Right renal pelvis (tissue), 4 donors: ENCODE measurements around the gene CNGB1. TPM values are rescaled to one million over a fixed set of nuclear protein-coding genes. Genes with fewer than 3 reads are reported as not detected.
"Not testable (repeated sequence)": the region's sequence is repeated elsewhere in the genome, so short reads cannot be mapped to it uniquely, and the experiment has no call there.

ENCODE experiments used
- DNase-seq, 4 donors: peaks; one replicate each; pipeline ENCODE4 v3.0.0-alpha.2; 2013; ENCODE audit warnings: low read depth in 4 of 4, low spot score in 3 of 4, missing footprints in 1 of 4
- polyA plus RNA-seq, 4 donors: library from polyadenylated mRNA; unstranded; fragments of 120-200 nt; gene quantifications; one replicate each; pipeline ENCODE4 v1.2.1, GENCODE V29; 2013; ENCODE audit not compliant: insufficient read length in 4 of 4

Gene CNGB1
- polyA plus RNA-seq, 4 donors, result 0.03 to 0.27 (median 0.11) TPM

- no peak for DNase-seq
Observed at GRCh38 chr16:57956270-57956808, 14.6 kb downstream of the CNGB1 start.

GRCh38 chr16:57955572-57956188 is 15.2 kb downstream of the CNGB1 start:
- DNase-seq, result no peak

GRCh38 chr16:57953857-57954256 is 17.1 kb downstream of the CNGB1 start:
- DNase-seq, result no peak

GRCh38 chr16:57952909-57953308 is 18.0 kb downstream of the CNGB1 start:
- DNase-seq, result no peak

GRCh38 chr16:57951204-57951960 is 19.5 kb downstream of the CNGB1 start:
- DNase-seq, result no peak

GRCh38 chr16:57950382-57950781 is 20.5 kb downstream of the CNGB1 start:
- DNase-seq, result no peak

GRCh38 chr16:57949595-57950238 is 21.2 kb downstream of the CNGB1 start:
- no peak for DNase-seq

GRCh38 chr16:57949013-57949412 is 21.9 kb downstream of the CNGB1 start:
- no peak for DNase-seq

GRCh38 chr16:57948027-57948426 is 22.9 kb downstream of the CNGB1 start:
- DNase-seq, result no peak

- DNase-seq, result no peak
Observed at GRCh38 chr16:57947261-57947660, 23.7 kb downstream of the CNGB1 start.

GRCh38 chr16:57946181-57946801 is 24.6 kb downstream of the CNGB1 start:
- no peak for DNase-seq

GRCh38 chr16:57945740-57946138 is 25.2 kb downstream of the CNGB1 start:
- no peak for DNase-seq

- DNase-seq, result peak in 2 of 4 donors; percentile 17 to 33
Observed at GRCh38 chr16:57944970-57945739, 25.8 kb downstream of the CNGB1 start.

GRCh38 chr16:57943381-57943780 is 27.5 kb downstream of the CNGB1 start:
- not testable (repeated sequence) for DNase-seq

- not testable (repeated sequence) for DNase-seq
Observed at GRCh38 chr16:57941901-57942300, 29.0 kb downstream of the CNGB1 start.

- no peak for DNase-seq
Observed at GRCh38 chr16:57941016-57941664, 29.8 kb downstream of the CNGB1 start.

GRCh38 chr16:57940382-57940966 is 30.5 kb downstream of the CNGB1 start:
- DNase-seq, result no peak

GRCh38 chr16:57939872-57940224 is 31.1 kb downstream of the CNGB1 start:
- no peak for DNase-seq
